Measurements from ENCODE around the gene AKR1C4. TPM values are rescaled to one million over a fixed set of nuclear protein-coding genes. Genes with fewer than 3 reads are reported as not detected.

Gene AKR1C4
- total RNA-seq, 5 donors from 2014 or later (not counting 1 experiment from before 2014, with no cell fraction given), result 0.23 TPM; not detected in 4

DNA sequence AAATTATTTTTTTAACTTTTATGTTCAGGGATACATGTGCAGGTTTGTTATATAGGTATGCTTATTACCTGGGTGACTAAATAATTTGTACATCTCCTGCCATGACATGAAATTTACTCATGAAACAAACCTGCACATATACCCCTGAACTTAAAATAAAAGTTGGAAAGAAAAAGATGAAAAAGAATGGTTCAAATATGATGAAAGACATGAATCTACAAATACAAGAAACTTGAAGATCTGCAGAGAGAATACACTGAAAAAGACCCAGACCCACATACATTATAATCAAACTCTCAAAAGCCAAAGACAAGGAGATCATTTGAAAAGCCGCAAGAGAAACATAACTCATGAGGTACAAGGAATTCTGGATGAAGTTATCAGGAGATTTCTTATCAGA is 70.2 kb downstream of the AKR1C4 start:
- Histone ChIP-seq H3K4me3 (ENCODE audit: control insufficient read depth in 1 of 2, extremely low read depth in 1 of 2, low read length in 1 of 2) (no peak overlapping the region), H3K4me1 (ENCODE audit: control insufficient read depth in 1 of 2, extremely low read depth in 1 of 2, insufficient read depth in 2 of 2, low read length in 2 of 2) (no peaks in the 10 kb centered on the region), H3K9me3 (no peaks in the 10 kb centered on the region), H3K27me3 (replicated peaks in 1 of 2; ENCODE audit: control insufficient read depth in 2 of 2, extremely low read depth in 1 of 2, insufficient read depth in 2 of 2, low read length in 1 of 2) (no peaks in the 10 kb centered on the region), H3K27ac (ENCODE audit: low read length) (no peak overlapping the region), H3K36me3 (ENCODE audit: control insufficient read depth in 2 of 2, extremely low read depth in 1 of 2, insufficient read depth in 1 of 2, low read length in 1 of 2) (no peaks in the 10 kb centered on the region)
- H3K27ac Mint-ChIP-seq, result no peak overlapping the region
- DNase-seq (no peak), ATAC-seq (replicated peaks in 1 of 4) (no peak)
- ChIA-PET CTCF (no interaction called here), POLR2A (no interaction called here)
- peaks cover 0 to 1% (median under 1%) of the 10 kb centered on the region in 3 donors for H3K4me1 Mint-ChIP-seq
- H3K9me3 Mint-ChIP-seq, result peaks cover 4 to 14% (median 9%) of the 10 kb centered on the region in 3 donors
- no peaks in the 10 kb centered on the region for H3K27me3 Mint-ChIP-seq
- WGBS (ENCODE audit: insufficient coverage), result no CpG with 5 or more reads among the region's 1 CpG
- no peak overlapping the region for H3K4me3 Mint-ChIP-seq
- H3K36me3 Mint-ChIP-seq, result peaks cover 3% of the 10 kb centered on the region

DNA sequence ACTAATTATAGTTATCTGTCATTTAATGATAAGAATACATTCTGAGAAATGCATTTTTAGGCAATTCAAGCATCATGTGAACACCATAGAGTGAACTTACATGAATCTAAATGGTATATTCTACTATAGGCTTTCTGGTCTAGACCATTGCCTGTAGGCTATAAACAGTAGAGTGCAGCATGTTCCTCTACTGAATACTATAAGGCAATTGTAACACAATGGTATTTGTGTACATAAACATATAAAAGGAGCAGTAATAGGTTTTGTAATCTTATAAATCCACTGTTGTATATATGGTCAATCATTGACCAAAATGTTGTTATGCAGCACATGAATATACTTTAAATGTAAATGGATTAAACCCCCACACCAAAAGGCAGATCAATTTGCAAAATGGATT is 71.6 kb downstream of the AKR1C4 start:
- Histone ChIP-seq H3K36me3 (ENCODE audit: control insufficient read depth in 2 of 2, extremely low read depth in 1 of 2, insufficient read depth in 1 of 2, low read length in 1 of 2) (no peaks in the 10 kb centered on the region), H3K4me3 (ENCODE audit: control insufficient read depth in 1 of 2, extremely low read depth in 1 of 2, low read length in 1 of 2) (no peak overlapping the region), H3K4me1 (ENCODE audit: control insufficient read depth in 1 of 2, extremely low read depth in 1 of 2, insufficient read depth in 2 of 2, low read length in 2 of 2) (no peaks in the 10 kb centered on the region), H3K27ac (ENCODE audit: low read length) (no peak overlapping the region), H3K27me3 (replicated peaks in 1 of 2; ENCODE audit: control insufficient read depth in 2 of 2, extremely low read depth in 1 of 2, insufficient read depth in 2 of 2, low read length in 1 of 2) (no peaks in the 10 kb centered on the region), H3K9me3 (no peaks in the 10 kb centered on the region)
- Mint-ChIP-seq H3K4me1 (peaks cover 4 to 14% (median 13%) of the 10 kb centered on the region in 3 donors), H3K4me3 (no peak overlapping the region), H3K36me3 (peaks cover 3% of the 10 kb centered on the region), H3K27ac (no peak overlapping the region), H3K9me3 (peaks cover 4 to 13% (median 9%) of the 10 kb centered on the region in 3 donors), H3K27me3 (no peaks in the 10 kb centered on the region)
- DNase-seq (no peak), ATAC-seq (replicated peaks in 1 of 4) (no peak)
- ChIA-PET CTCF (no interaction called here), POLR2A (no interaction called here)

Other genes with a start within 250 kb of the AKR1C4 start
- 1 to 10 TPM; 1.1 to 4.8 (median 3.0) TPM for gene AKR1C1, start 233.4 kb upstream of the AKR1C4 start, total RNA-seq
- gene AKR1C2, start 193.0 kb upstream of the AKR1C4 start, total RNA-seq, result under 1 TPM in 3 of 5 donors, not detected in 2; 0.15 to 0.47 (median 0.41) TPM
- 10 to 100 TPM in 1 of 5 donors, 1 to 10 TPM in 4; 1.1 to 13.6 (median 4.2) TPM for gene AKR1C3, start 102.4 kb upstream of the AKR1C4 start, total RNA-seq
- gene AKR1C8, start 11.7 kb upstream of the AKR1C4 start, total RNA-seq, result 1 to 10 TPM in 3 of 5 donors, under 1 TPM in 1, not detected in 1; 0.46 to 2.0 (median 1.6) TPM
- gene UCN3, start 168.1 kb downstream of the AKR1C4 start, total RNA-seq, result not detected
- gene TUBAL3, start 208.0 kb downstream of the AKR1C4 start, total RNA-seq, result not detected
- 10 to 100 TPM; 10.5 to 41.1 (median 25.1) TPM for gene NET1, start 215.7 kb downstream of the AKR1C4 start, total RNA-seq